ENCODE results near the gene ZNF20.

DNA sequence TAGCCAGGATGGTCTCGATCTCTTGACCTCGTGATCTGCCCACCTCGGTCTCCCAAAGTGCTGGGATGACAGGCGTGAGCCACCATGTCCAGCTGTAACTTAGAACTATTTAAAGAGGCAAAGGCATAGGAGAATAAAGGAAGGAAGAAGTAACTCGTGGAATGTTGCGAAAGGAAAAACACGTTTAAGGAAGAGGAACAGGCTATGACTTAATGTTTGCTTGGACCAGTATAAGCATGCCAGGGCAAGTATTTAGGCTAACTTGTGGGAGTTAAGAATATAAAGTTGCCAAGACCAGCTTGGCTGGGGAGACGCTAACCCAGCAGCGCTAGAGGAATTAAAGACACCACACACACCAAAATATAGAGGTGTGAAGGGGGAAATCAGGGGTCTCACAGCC lies 42.1 kb downstream of the ZNF20 start:
- TF ChIP-seq POLR2AphosphoS5 (IDR thresholded peaks at IDR 0.05; ENCODE audit: borderline replicate concordance, low read depth, low read length), result no peak
- no peak for TF ChIP-seq EZH2 (IDR thresholded peaks at IDR 0.05)
